ENCODE results near the gene JARID2.

- no peak for TF ChIP-seq TAF1 (IDR thresholded peaks at IDR 0.05; ENCODE audit: borderline replicate concordance, insufficient read depth, low read length)
- TF ChIP-seq REST (IDR thresholded peaks at IDR 0.05; ENCODE audit: insufficient read depth in 1 of 2, low read depth in 2 of 2, low read length in 2 of 2), result no peak
Observed at GRCh38 chr6:15329197-15329671, 83.4 kb downstream of the JARID2 start.
